GM18505 (cell line): Measurements from ENCODE around the gene LYSMD2.
"Not testable (repeated sequence)": the region's sequence is repeated elsewhere in the genome, so short reads cannot be mapped to it uniquely, and the experiment has no call there.

Experiments
- ATAC-seq: cut with Tn5 transposase; IDR thresholded peaks from one replicate; pipeline ENCODE4 v1.9.1; 2021; ENCODE audit not compliant: unreplicated experiment
- POLR2A ChIP-seq: IDR thresholded peaks from 4 replicates; pipeline ENCODE4 v1.6.1; 2011; ENCODE audit warnings: borderline replicate concordance; ENCODE audit not compliant: insufficient read depth, insufficient read length; ENCODE audit errors: extremely low read depth

Gene LYSMD2, protein sequence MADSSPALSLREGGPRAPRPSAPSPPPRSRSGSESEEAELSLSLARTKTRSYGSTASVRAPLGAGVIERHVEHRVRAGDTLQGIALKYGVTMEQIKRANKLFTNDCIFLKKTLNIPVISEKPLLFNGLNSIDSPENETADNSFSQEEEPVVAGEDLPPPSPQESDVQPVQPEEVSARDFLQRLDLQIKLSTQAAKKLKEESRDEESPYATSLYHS

GRCh38 chr15:51737522-51738305, at the start of gene LYSMD2:
Gene LYSMD2 (minus strand): TSS chr15:51737655. CDS start chr15:51737622, 33 bp downstream.
- peak; percentile 66 for TF ChIP-seq POLR2A
- ATAC-seq: peak; percentile 50

DNA sequence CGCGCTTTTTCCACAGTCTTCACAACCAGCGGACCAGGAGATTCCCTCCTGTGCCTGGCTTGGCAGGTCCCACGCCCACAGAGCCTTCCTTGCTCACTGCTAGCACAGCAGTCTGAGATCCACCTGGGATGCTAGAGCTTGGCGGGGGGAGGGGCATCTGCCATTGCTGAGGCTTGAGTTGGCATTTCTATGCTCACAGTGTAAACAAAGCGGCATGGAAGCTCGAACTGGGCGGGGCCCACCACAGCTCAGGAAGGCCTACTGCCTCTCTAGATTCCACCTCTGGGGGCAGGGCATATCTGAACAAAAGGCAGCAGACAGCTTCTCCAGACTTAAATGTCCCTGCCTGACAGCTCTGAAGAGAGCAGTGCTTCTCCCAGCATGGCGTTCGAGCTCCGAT, 49.7 kb upstream of the LYSMD2 start:
- not testable (repeated sequence) for ATAC-seq

DNA sequence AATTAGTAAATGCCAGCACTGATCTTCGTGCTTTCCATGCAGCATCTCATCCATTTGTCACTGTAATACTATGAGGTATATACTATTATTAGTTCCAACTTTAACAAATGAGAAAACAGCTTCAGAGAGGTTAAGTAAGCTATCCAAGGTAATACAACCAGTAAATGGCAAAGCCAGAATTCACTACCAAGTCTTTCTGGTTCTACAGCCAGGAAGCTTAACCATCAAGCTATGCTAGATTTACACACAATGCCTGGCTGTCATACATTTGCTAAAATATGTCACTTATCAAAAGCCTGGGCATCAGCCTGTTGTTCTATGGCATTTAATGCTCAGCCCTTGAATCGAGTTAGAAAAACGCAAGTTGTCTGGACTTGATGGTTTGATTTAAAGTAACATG, 46.5 kb upstream of the LYSMD2 start:
- no peak for TF ChIP-seq POLR2A
- no peak for ATAC-seq

- no peak for ATAC-seq
- TF ChIP-seq POLR2A: no peak
These were observed 45.0 kb upstream of the LYSMD2 start for GRCh38 chr15:51782357-51782896.

DNA sequence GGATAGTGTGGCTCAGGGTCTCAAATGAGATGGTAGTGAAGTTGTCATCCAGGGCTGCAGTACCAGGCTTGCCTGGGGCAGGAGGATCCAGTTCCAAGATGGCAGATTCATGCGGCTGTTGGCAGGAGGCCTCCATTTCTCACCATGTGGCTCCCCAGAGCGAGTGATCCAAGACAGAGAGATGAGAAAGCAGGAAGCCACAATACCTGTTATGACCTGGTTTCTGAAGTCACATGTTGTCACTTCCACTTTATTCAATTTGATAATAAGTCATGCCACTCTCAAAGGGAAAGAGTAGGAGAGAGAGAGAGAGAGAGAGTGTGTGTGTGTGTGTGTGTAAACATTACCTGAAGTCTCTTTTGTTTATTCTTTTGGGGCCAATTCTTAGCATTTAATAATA, 44.1 kb upstream of the LYSMD2 start:
- no peak for TF ChIP-seq POLR2A
- ATAC-seq: no peak

GRCh38 chr15:51780636-51781035, 43.2 kb upstream of the LYSMD2 start:
- ATAC-seq: no peak
- no peak for TF ChIP-seq POLR2A

DNA sequence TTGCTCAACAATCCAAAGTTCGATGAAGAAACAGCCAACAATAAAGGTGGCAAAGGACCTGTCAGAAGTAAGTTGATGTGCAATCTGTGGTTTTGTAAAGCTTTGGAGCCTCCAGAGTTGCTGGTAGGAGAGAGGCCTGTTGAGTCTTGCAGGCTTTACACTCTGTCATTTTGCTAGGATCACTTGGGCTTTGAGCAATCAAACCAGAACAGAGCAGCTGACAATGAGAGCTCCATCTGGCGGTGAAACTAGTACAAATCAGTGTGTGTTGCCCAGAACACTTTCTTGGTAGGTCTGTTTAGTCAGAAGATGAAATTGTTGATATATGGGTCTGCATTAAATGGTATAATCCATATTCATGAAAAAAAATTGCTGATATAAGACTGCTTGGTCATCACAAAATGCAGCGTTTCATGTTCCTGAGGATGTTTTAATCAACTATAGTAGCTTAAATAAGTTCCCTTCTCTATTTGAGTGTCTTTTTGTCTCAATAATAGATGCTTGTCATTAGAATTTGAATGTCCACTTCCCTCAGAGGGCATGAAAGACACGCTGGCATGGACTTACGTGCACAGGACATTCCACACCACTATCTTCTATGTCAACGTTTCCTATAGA, 39.6 kb upstream of the LYSMD2 start:
- no peak for TF ChIP-seq POLR2A
- ATAC-seq: peak; percentile 64

GRCh38 chr15:51775967-51776816, 38.7 kb upstream of the LYSMD2 start:
- TF ChIP-seq POLR2A: no peak
- no peak for ATAC-seq

DNA sequence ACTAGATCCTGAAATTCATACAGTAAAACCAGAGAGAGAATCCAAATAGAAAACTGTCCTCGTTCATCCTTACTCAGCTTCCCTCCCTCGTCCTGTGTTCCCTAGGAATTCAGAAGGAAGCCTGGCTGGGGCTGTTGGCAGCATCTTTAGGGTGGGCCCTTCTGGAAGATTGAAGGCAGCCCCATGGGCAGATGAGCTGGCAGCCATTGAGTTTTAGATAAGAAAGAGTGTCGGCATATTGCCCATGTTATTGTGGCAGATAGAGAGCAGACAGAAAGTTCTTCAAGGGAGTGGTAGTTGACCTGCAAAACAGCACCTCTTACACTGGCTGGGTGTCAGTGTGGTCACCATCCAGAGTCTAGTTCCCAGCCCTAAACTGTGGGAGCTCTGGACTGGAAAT, 37.5 kb upstream of the LYSMD2 start:
- no peak for ATAC-seq

DNA sequence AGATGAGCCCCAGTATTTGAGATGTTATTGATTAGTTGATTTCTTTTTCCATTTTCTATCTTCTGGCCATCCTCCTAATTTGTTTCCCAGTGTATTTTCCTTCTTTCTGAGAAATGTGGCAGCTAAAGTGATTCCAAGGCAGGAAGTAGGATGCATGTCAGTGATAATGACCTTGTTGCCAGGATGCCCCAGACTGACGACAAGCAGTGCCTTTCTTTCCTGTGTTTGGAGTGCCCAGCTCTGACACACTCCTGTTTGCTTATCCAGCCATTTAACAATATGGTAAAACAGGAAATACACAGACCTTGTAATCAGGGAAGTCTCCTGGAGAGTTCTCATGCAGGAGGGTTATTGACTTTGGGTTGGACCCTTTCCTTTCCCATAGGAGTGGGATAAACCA, 34.3 kb upstream of the LYSMD2 start:
- TF ChIP-seq POLR2A: no peak
- no peak for ATAC-seq

More for the DNA sequence above, 37.5 kb upstream of the LYSMD2 start:
- no peak for TF ChIP-seq POLR2A

DNA sequence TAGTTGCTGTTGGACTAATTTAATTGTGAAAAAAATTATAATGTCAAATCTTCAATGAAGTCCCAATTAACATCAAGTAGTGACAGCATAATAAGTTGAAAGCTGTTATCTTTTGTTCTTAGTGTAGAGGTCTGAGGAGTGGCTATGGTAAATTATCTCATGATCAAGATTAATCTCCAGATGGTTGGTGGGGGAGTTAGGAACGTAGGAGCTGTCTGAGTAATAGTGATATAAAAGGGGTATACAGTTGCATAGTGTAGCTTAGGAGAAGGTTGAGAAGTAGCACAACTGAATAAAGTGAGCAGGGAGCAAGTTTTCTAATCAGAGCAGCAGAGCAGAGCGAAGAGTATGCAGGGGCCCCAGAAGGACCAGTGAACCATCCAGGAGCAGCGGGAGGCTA, 33.4 kb upstream of the LYSMD2 start:
- no peak for ATAC-seq
- TF ChIP-seq POLR2A: no peak

GRCh38 chr15:51768018-51768417, 30.6 kb upstream of the LYSMD2 start:
- TF ChIP-seq POLR2A: no peak
- no peak for ATAC-seq

DNA sequence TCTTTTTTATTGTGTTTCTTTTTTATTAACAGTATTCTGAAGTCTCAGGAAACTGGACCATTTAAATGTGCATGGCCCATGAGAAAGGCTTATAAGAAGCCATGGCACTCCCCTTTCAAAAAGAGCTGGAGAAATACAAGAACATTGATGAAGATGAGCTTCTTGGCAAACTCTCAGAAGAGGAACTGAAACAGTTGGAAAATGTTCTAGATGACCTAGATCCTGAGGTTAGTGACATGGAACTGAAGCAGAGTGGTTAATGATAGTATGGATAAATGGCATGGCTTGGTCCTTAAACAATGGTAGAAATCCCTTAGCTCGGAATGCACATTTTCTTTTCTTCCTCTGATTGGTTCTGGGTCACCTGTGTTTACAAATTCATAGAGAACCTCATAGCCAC, 28.9 kb upstream of the LYSMD2 start:
- no peak for ATAC-seq
- TF ChIP-seq POLR2A: no peak

DNA sequence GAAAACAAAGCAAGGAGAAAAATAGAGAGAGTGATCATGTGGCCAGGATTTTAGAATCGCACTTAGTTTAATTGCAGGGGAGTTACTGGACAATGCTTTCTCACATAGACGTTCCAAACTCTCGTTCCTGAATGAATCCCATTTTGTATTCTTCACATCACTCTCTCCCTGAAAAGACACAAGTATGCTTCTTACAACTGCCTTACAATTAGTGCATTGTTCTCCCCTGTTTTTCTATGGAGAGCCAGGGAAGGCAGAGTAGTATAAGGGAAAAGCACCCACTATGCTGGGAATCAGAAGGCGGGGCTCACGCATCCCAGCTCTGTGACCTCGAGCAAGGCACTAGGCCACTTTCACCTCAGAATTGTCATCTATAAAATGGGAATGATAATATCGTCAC, 28.3 kb upstream of the LYSMD2 start:
- TF ChIP-seq POLR2A: no peak
- no peak for ATAC-seq

DNA sequence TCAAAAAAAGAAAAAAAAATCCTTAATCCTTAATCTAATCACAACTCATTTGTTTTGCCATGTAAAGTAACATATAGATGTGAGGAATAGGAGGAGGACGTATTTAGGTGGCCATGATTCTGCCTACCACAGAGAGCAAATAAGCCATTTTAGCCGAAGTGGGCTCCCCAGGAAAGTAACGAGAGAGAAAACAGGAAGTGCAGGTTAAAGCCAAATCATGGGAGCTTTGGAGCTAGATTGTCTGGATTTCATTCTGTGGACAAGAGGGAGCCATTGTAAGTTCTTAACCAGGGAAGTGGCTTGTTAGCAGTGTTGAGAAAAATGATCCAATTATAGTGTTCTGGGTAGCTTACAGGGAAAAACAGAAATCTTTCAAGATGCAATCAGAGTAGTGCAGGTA, 23.4 kb upstream of the LYSMD2 start:
- no peak for TF ChIP-seq POLR2A
- no peak for ATAC-seq
